DMS153 treated with DMSO at 0.1 percent for 48 hours (cell line): Measurements from ENCODE around the gene TUBA3E.
"Not testable (repeated sequence)": the region's sequence is repeated elsewhere in the genome, so short reads cannot be mapped to it uniquely, and the experiment has no call there.

ENCODE experiments used
- DNase-seq: peaks from one replicate; lab custom pipeline; 2025; ENCODE audit not compliant: unreplicated experiment; lab: John Stamatoyannopoulos, UW

The TUBA3E gene

DNA sequence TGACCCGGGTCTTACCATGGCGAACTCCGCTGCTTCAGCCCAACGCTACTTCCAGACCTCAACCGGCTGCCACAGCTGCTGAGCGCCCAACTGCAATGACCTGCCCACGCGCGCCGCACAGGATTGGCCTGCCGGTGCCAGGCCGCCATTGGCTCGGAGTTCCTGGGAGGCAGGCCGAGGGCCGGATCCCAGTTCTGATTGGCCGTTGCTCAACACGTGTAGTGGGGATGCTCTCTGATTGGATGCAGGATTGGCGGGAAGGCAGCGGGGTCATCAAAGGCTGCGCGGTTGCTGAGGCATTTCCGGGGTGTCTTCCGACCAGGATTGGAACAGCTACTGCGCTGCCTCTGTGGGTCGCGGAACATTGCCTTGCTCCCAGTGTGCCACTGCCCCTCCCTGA, at the start of gene TUBA3E:
Gene TUBA3E, minus strand, starts transcription at position 97 of the 400 bp plus-strand sequence. Its CDS starts 79 bp downstream, at position 18.
- DNase-seq, result no peak

DNA sequence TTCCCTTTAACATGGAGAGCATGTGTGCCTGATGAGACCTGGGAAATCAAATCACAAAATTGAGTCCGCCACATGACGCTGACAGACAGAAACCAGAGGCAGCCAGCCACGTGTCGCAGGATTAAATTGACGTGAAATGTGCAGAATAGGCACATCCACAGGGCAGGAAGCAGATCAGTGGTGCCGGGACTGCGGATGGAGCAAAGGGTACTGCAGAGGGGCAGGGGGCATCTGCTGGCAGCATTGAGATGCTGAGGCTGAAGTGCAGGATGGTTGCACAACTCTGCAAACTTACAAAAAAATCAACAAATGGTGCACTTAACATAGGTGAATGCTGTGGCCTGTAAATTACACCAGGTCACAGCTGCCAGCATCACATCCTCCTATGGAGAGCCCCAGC, 48.2 kb upstream of the TUBA3E start:
- DNase-seq, result no peak

DNA sequence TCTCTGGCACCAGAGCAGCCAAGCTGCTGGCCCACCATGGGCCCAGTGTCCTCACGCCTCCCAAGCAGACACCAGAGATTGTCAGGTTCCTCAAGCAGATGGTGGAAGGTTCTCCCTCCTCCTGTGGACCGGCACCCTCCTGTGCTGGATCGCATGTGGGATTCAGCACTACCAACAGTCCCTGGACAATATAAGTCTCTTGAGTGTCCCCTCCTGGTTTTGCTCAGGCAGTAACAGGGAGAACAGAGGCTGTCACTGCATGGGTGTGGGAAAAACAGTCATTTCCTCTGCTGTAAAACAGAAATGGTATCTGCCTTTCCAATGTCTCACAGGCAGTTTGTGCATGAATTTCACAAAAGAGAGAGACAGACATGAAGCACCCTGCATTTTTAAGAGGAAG, 47.7 kb upstream of the TUBA3E start:
- DNase-seq, result no peak

DNA sequence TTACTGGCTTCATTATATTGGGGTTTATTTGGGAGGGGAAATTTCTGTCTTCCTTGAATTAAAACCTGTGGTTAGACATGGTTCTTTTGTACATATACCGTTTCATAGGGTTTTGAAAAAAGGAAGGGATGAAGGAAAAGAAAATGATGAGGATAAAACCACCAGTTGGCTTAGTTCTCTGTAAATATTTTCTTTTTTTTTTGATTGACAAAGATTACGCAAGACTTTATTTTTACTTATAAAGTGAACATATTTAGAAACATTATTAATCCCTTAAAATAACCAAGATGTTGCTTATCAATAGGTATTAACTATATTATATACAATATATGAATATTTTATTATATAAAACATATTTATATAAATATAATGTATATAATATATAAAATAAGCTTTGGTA, 45.1 kb upstream of the TUBA3E start:
- no peak for DNase-seq

GRCh38 chr2:130241041-130241707, 42.9 kb upstream of the TUBA3E start:
- DNase-seq, result no peak

DNA sequence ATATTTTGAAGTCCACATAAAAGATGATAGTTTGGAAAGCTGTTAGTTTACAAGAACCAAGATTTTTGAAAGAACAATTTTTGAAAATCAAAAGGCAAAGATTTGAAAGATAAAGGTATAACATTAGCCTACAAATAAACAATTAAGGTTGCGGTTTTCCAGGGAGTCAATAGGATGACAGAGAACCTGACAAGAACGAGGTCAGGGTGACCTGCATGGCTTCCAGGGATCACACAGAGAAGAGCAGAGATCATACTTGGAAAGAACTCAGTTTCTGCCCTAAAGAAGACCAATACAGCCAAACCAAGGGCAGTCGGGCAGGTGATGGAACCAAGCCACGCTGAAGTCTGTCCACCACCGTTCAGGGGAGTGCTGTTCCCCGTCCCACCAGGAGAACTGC, 41.3 kb upstream of the TUBA3E start:
- DNase-seq, result not testable (repeated sequence)

DNA sequence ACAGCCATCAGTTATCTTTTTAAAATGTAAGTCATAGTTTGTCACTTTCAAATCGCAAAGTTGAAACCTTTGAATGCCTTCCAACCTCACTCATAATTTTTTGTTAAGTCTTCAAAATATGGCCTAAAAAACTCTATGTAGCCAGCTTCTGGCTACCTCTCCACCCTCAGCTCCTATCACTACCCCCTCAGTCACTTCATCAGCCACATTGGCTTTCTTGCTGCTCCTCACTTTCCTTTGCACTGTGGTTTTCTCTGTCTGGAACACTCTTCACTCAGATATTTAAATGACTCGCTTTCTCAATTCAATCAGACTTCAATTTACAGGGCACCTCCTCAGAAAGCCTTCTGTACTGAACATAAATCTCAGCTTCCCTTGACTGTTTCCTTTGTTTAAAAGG, 34.8 kb upstream of the TUBA3E start:
- DNase-seq, result not testable (repeated sequence)

GRCh38 chr2:130231656-130232055, 33.4 kb upstream of the TUBA3E start:
- no peak for DNase-seq

GRCh38 chr2:130230907-130231306, 32.7 kb upstream of the TUBA3E start:
- not testable (repeated sequence) for DNase-seq

DNA sequence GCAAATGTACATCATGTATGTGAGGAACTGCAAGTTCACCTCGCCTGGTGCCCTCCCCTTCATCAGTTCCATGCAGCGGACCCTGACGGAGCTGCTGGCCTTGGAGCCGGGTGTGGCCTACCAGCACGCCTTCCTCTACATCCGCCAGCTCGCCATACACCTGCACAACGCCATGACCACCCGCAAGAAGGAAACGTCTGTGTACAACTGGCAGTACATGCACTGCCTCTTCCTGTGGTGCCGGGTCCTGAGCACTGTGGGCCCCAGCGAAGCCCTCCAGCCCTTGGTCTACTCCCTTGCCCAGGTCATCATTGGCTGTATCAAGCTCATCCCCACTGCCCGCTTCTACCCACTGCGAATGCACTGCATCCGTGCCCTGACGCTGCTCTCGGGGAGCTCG, 32.1 kb upstream of the TUBA3E start:
- DNase-seq, result not testable (repeated sequence)

- not testable (repeated sequence) for DNase-seq
Observed at GRCh38 chr2:130229161-130229510, 30.9 kb upstream of the TUBA3E start.

- not testable (repeated sequence) for DNase-seq
Observed at GRCh38 chr2:130228467-130229160, 30.4 kb upstream of the TUBA3E start.

- DNase-seq, result not testable (repeated sequence)
Observed at GRCh38 chr2:130228005-130228404, 29.8 kb upstream of the TUBA3E start.

GRCh38 chr2:130222523-130222922, 24.3 kb upstream of the TUBA3E start:
- DNase-seq, result not testable (repeated sequence)

GRCh38 chr2:130220505-130220904, 22.3 kb upstream of the TUBA3E start:
- not testable (repeated sequence) for DNase-seq

DNA sequence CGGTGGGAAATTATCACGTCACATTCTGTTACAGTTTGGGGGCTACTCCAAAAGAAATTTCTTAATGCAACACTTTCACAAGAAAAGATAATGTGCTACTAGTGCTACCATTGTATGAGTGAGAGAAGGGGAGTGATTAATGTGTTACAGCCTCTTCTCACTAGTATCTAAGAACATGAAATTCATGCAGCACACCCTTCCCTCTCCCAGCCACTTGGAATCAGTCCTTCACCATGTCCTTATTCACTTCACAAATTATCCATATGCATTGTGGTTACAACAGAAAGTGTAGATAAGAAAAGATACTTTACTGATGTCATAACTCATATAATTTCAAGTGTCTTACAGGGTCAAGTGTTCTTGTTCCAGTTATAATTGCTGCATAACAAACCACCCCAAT, 20.9 kb upstream of the TUBA3E start:
- not testable (repeated sequence) for DNase-seq

GRCh38 chr2:130207051-130207450, 8.8 kb upstream of the TUBA3E start:
- not testable (repeated sequence) for DNase-seq

GRCh38 chr2:130203150-130203549, 4.9 kb upstream of the TUBA3E start:
- not testable (repeated sequence) for DNase-seq

GRCh38 chr2:130202518-130202917, 4.3 kb upstream of the TUBA3E start:
- DNase-seq, result not testable (repeated sequence)

DNA sequence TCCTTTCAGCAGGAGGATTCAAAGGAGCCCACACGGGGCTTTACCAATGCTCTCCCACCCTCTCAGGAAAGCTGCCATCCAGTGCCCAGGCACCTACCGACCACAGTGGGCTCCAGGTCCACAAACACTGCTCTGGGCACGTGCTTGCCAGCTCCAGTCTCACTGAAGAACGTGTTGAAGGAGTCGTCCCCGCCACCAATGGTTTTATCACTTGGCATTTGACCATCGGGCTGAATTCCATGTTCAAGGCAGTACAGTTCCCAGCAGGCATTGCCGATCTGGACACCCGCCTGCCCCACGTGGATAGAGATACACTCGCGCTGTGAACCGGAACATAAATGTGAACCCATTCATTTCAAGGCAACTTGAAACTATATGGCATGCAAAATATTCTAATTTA, 2.2 kb downstream of the TUBA3E start:
- not testable (repeated sequence) for DNase-seq

- not testable (repeated sequence) for DNase-seq
Observed at GRCh38 chr2:130195089-130195635, 3.1 kb downstream of the TUBA3E start.

DNA sequence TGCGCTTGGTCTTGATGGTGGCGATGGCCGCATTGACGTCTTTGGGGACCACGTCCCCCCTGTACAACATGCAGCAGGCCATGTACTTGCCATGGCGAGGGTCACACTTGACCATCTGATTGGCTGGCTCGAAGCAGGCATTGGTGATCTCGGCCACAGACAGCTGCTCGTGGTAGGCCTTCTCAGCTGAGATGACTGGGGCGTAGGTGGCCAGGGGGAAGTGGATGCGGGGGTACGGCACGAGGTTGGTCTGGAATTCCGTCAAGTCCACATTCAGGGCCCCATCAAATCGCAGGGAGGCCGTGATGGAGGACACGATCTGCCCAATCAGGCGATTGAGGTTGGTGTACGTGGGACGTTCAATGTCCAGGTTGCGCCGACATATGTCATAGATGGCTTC, 4.4 kb downstream of the TUBA3E start:
- DNase-seq, result not testable (repeated sequence)
